ENCODE data around the gene ZNF41. TPM values are rescaled to one million over a fixed set of nuclear protein-coding genes. Genes with fewer than 3 reads are reported as not detected.

Gene ZNF41
- total RNA-seq, 1 donor from 2014 or later = 7.0 TPM

GRCh38 chrX:47482065-47482511, 934 bp downstream of the ZNF41 start:
- no peaks in the 10 kb centered on the region for H3K9me3 ChIP-seq (ENCODE audit: insufficient read depth, low read depth, low read length)
- no peaks in the 10 kb centered on the region for H3K9me3 Mint-ChIP-seq (ENCODE audit: unreplicated experiment)
- H3K36me3 Mint-ChIP-seq (ENCODE audit: low read depth, unreplicated experiment) = no peaks in the 10 kb centered on the region
- H2AFZ ChIP-seq (ENCODE audit: low read depth, low read length) = peak overlapping the region; percentile 71
- peak overlapping the region; percentile 98 for H3K4me2 ChIP-seq (ENCODE audit: low read length)
- peak overlapping the region; percentile 88 for H3K27ac Mint-ChIP-seq (ENCODE audit: unreplicated experiment)
- H3K4me1 ChIP-seq (ENCODE audit: insufficient read depth, low read length) = peaks cover 18% of the 10 kb centered on the region
- peak overlapping the region; percentile 93 for H3K27ac ChIP-seq (ENCODE audit: low read depth, low read length)
- H3K27me3 ChIP-seq (ENCODE audit: insufficient read depth, low read length) = no peaks in the 10 kb centered on the region
- peak overlapping the region; percentile 67 for H3K4me3 ChIP-seq (ENCODE audit: insufficient read depth, low read depth, low read length)
- TF ChIP-seq EZH2 (IDR thresholded peaks at IDR 0.05; ENCODE audit: insufficient read depth, low read length) (no peak), CTCF (IDR thresholded peaks at IDR 0.05; ENCODE audit: insufficient read depth, low read depth, low read length) (no peak)
- H3K4me3 Mint-ChIP-seq (ENCODE audit: unreplicated experiment) = peak overlapping the region; percentile 96
- peak overlapping the region; percentile 91 for H3K9ac ChIP-seq (ENCODE audit: low read length)
- no peaks in the 10 kb centered on the region for H3K27me3 Mint-ChIP-seq (ENCODE audit: low read depth, unreplicated experiment)
- no peaks in the 10 kb centered on the region for H3K4me1 Mint-ChIP-seq (ENCODE audit: low read depth, unreplicated experiment)
- DNase-seq (ENCODE audit: low read depth) = no peak
- no peaks in the 10 kb centered on the region for H3K36me3 ChIP-seq (ENCODE audit: insufficient read depth, low read length)
- no peak for FAIRE-seq
- no peaks in the 10 kb centered on the region for H4K20me1 ChIP-seq (ENCODE audit: insufficient read depth, low read length)
- peaks cover 57% of the 10 kb centered on the region for H3K79me2 ChIP-seq (ENCODE audit: insufficient read depth, low read length)

GRCh38 chrX:47481160-47481559, 1.9 kb downstream of the ZNF41 start:
- DNase-seq (ENCODE audit: low read depth) (no peak), FAIRE-seq (no peak)
- H3K9me3 ChIP-seq (ENCODE audit: insufficient read depth, low read depth, low read length) = no peaks in the 10 kb centered on the region
- peaks cover 18% of the 10 kb centered on the region for H3K4me1 ChIP-seq (ENCODE audit: insufficient read depth, low read length)
- H3K4me3 ChIP-seq (ENCODE audit: insufficient read depth, low read depth, low read length) = no peak overlapping the region
- no peaks in the 10 kb centered on the region for H3K4me1 Mint-ChIP-seq (ENCODE audit: low read depth, unreplicated experiment)
- TF ChIP-seq CTCF (IDR thresholded peaks at IDR 0.05; ENCODE audit: insufficient read depth, low read depth, low read length) = no peak
- no peak for TF ChIP-seq EZH2 (IDR thresholded peaks at IDR 0.05; ENCODE audit: insufficient read depth, low read length)
- H3K4me2 ChIP-seq (ENCODE audit: low read length) = peak overlapping the region; percentile 98
- peak overlapping the region; percentile 96 for H3K4me3 Mint-ChIP-seq (ENCODE audit: unreplicated experiment)
- H3K36me3 Mint-ChIP-seq (ENCODE audit: low read depth, unreplicated experiment) = no peaks in the 10 kb centered on the region
- peaks cover 62% of the 10 kb centered on the region for H3K79me2 ChIP-seq (ENCODE audit: insufficient read depth, low read length)
- no peak overlapping the region for H3K27ac Mint-ChIP-seq (ENCODE audit: unreplicated experiment)
- H3K27me3 ChIP-seq (ENCODE audit: insufficient read depth, low read length) = no peaks in the 10 kb centered on the region
- H4K20me1 ChIP-seq (ENCODE audit: insufficient read depth, low read length) = no peaks in the 10 kb centered on the region
- no peaks in the 10 kb centered on the region for H3K9me3 Mint-ChIP-seq (ENCODE audit: unreplicated experiment)
- H2AFZ ChIP-seq (ENCODE audit: low read depth, low read length) = no peak overlapping the region
- H3K27me3 Mint-ChIP-seq (ENCODE audit: low read depth, unreplicated experiment) = no peaks in the 10 kb centered on the region
- no peaks in the 10 kb centered on the region for H3K36me3 ChIP-seq (ENCODE audit: insufficient read depth, low read length)
- no peak overlapping the region for H3K27ac ChIP-seq (ENCODE audit: low read depth, low read length)
- no peak overlapping the region for H3K9ac ChIP-seq (ENCODE audit: low read length)

GRCh38 chrX:47480576-47480975, 2.4 kb downstream of the ZNF41 start:
- H3K27ac ChIP-seq (ENCODE audit: low read depth, low read length) = no peak overlapping the region
- no peak overlapping the region for H3K4me3 Mint-ChIP-seq (ENCODE audit: unreplicated experiment)
- H3K79me2 ChIP-seq (ENCODE audit: insufficient read depth, low read length) = peaks cover 64% of the 10 kb centered on the region
- no peak overlapping the region for H3K27ac Mint-ChIP-seq (ENCODE audit: unreplicated experiment)
- no peak for FAIRE-seq
- no peaks in the 10 kb centered on the region for H3K36me3 ChIP-seq (ENCODE audit: insufficient read depth, low read length)
- no peak for DNase-seq (ENCODE audit: low read depth)
- H2AFZ ChIP-seq (ENCODE audit: low read depth, low read length) = no peak overlapping the region
- peaks cover 16% of the 10 kb centered on the region for H3K4me1 ChIP-seq (ENCODE audit: insufficient read depth, low read length)
- H3K9me3 Mint-ChIP-seq (ENCODE audit: unreplicated experiment) = no peaks in the 10 kb centered on the region
- no peak overlapping the region for H3K4me2 ChIP-seq (ENCODE audit: low read length)
- H3K4me3 ChIP-seq (ENCODE audit: insufficient read depth, low read depth, low read length) = no peak overlapping the region
- no peak overlapping the region for H3K9ac ChIP-seq (ENCODE audit: low read length)
- no peaks in the 10 kb centered on the region for H3K27me3 Mint-ChIP-seq (ENCODE audit: low read depth, unreplicated experiment)
- no peaks in the 10 kb centered on the region for H3K36me3 Mint-ChIP-seq (ENCODE audit: low read depth, unreplicated experiment)
- TF ChIP-seq CTCF (IDR thresholded peaks at IDR 0.05; ENCODE audit: insufficient read depth, low read depth, low read length) (no peak), EZH2 (IDR thresholded peaks at IDR 0.05; ENCODE audit: insufficient read depth, low read length) (no peak)
- H3K27me3 ChIP-seq (ENCODE audit: insufficient read depth, low read length) = no peaks in the 10 kb centered on the region
- no peaks in the 10 kb centered on the region for H4K20me1 ChIP-seq (ENCODE audit: insufficient read depth, low read length)
- no peaks in the 10 kb centered on the region for H3K9me3 ChIP-seq (ENCODE audit: insufficient read depth, low read depth, low read length)
- peaks cover 2% of the 10 kb centered on the region for H3K4me1 Mint-ChIP-seq (ENCODE audit: low read depth, unreplicated experiment)

Data from astrocyte (in vitro differentiated cells and primary cell).